Loucy (cell line): Measurements from ENCODE around the gene SMIM35.

Experiments
- H2AFZ ChIP-seq: fragments of 200-600 bp; sonication (generic); 2 replicates; pipeline ENCODE4 v1.6.0; 2016; ENCODE audit warnings: antibody characterized with exemption, mild to moderate bottlenecking, low read length, moderate library complexity
- H3F3A ChIP-seq: fragments of 200-600 bp; 2 replicates; pipeline ENCODE4 v1.6.0; 2016; ENCODE audit warnings: antibody characterized with exemption, low read depth, mild to moderate bottlenecking
- H3K27me3 ChIP-seq: fragments of 200-600 bp; sonication (generic); 2 replicates; pipeline ENCODE4 v1.6.1; 2014; ENCODE audit warnings: low read length, mild to moderate bottlenecking; ENCODE audit not compliant: insufficient read depth, poor library complexity, severe bottlenecking
- H3K36me3 ChIP-seq: fragments of 200-600 bp; sonication (generic); 2 replicates; pipeline ENCODE4 v1.6.1; 2016; ENCODE audit warnings: low read length; ENCODE audit not compliant: insufficient read depth
- H3K4me1 ChIP-seq: fragments of 200-600 bp; sonication (generic); 2 replicates; pipeline ENCODE4 v1.5.1; 2014; ENCODE audit warnings: low read length, mild to moderate bottlenecking; ENCODE audit not compliant: insufficient read depth, poor library complexity, severe bottlenecking
- H3K4me2 ChIP-seq: fragments of 200-600 bp; sonication (generic); 2 replicates; pipeline ENCODE4 v1.6.0; 2014; ENCODE audit warnings: antibody characterized with exemption, low read length, low read depth, mild to moderate bottlenecking; ENCODE audit not compliant: poor library complexity, severe bottlenecking
- H3K4me3 ChIP-seq: fragments of 200-600 bp; sonication (generic); 2 replicates; pipeline ENCODE4 v1.5.1; 2014; ENCODE audit warnings: low read length, mild to moderate bottlenecking, mixed read lengths; ENCODE audit not compliant: poor library complexity, severe bottlenecking
- H3K79me2 ChIP-seq: fragments of 200-600 bp; sonication (generic); 2 replicates; pipeline ENCODE4 v1.6.1; 2014; ENCODE audit warnings: low read length; ENCODE audit not compliant: insufficient read depth
- H3K9ac ChIP-seq: fragments of 200-600 bp; sonication (generic); 2 replicates; pipeline ENCODE4 v1.6.0; 2014; ENCODE audit warnings: mild to moderate bottlenecking, low read depth, low read length, moderate library complexity; ENCODE audit not compliant: poor library complexity, severe bottlenecking
- H3K9me2 ChIP-seq: fragments of 200-600 bp; sonication (generic); replicated peaks from 2 replicates; pipeline ENCODE4 v1.6.1; 2016; ENCODE audit warnings: low read depth, low read length, mixed read lengths
- H3K9me3 ChIP-seq: fragments of 200-600 bp; sonication (generic); 2 replicates; pipeline ENCODE4 v1.6.1; 2014; ENCODE audit warnings: mild to moderate bottlenecking, antibody characterized with exemption, low read length, low read depth; ENCODE audit not compliant: insufficient read depth
- H4K20me1 ChIP-seq: fragments of 200-600 bp; sonication (generic); 2 replicates; pipeline ENCODE4 v1.6.0; 2014; ENCODE audit warnings: antibody characterized with exemption, low read length, mild to moderate bottlenecking; ENCODE audit not compliant: insufficient read depth, poor library complexity, severe bottlenecking
- CTCF ChIP-seq: fragments of 200-600 bp; sonication (generic); conservative IDR thresholded peaks from 2 replicates; pipeline ENCODE4 v1.5.1; 2014; ENCODE audit warnings: mild to moderate bottlenecking, antibody characterized with exemption, low read length
- EZH2phosphoT487 ChIP-seq: fragments of 200-600 bp; IDR thresholded peaks from 2 replicates; pipeline ENCODE4 v1.6.1; 2018; ENCODE audit warnings: antibody characterized with exemption, mild to moderate bottlenecking, moderate library complexity, borderline replicate concordance

The SMIM35 gene

DNA sequence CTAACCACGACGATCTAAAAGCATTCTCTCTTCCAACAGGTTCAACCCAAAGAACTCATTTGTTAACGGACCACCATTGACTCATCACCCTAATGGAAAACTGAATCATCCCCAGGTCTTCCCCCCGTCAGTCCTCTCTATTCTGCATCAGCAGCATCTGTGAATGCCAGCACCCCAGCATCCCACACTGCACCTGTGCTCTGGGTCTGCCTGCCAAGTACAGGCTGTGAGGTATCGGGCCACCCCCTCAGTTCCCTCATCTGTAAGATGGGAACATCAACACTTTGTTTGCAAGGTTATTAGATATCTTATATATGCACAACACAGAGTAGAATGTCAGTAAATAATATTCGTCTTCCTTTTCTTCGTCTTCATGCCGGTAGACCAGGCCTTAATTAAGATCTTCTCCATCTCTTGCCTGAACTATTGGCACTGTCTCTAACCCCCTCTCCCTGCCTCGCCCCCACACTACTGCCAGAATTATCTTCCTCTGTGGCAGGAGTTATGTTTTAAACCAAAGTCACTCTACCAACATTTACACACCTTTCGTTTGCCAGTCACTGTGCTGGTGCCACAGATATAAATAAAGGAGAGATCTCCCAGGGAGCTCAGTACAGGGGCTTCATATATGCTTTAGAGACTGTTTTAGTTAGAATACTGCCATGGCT is 17.7 kb downstream of the SMIM35 start:
- H3K4me3 ChIP-seq = no peak overlapping the region
- no peaks in the 10 kb centered on the region for H3F3A ChIP-seq
- no peak overlapping the region for H3K4me2 ChIP-seq
- no peaks in the 10 kb centered on the region for H3K9me3 ChIP-seq
- H3K36me3 ChIP-seq = no peaks in the 10 kb centered on the region
- H3K79me2 ChIP-seq = no peaks in the 10 kb centered on the region
- H3K9ac ChIP-seq = no peak overlapping the region
- no peaks in the 10 kb centered on the region for H3K27me3 ChIP-seq
- no peaks in the 10 kb centered on the region for H3K9me2 ChIP-seq
- no peaks in the 10 kb centered on the region for H4K20me1 ChIP-seq
- TF ChIP-seq EZH2phosphoT487 (no peak), CTCF (no peak)
- H3K4me1 ChIP-seq = peaks cover 3% of the 10 kb centered on the region
- H2AFZ ChIP-seq = no peak overlapping the region

DNA sequence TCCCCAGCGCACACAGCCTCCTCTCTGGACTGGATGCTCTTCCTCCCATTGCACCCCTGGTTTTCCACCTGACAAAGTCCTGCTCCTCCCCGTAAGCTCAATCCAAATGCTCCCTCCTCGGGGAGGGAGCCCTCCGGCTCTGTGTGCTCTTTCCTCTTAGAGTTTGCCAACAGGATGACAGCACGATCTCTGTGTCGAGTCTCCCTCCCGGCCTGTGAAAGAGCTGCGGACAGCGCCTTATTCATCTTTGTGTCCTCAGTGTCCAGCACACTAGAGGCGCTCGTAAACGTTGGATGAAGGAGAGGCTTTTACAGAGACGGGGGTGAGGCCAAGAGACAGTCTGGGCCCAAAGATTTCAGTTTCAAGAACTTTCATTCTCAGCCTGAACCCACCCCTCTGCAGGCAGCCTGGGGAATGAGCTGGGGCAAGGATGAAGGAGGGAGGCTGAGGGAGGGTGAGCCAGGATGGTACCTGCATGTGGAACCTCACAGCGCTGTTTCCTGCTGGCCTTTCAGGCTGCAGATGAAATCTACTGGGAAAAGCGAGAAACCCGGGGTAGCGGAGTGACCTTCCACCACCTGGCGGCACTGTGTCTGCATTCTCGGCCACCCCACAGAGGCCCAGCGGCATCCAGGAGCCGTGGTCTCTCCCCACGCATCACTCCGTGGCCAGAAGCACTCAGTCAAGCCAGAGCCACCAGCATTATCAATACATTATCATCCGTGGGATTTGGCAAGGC is 18.4 kb downstream of the SMIM35 start:
- H3K4me3 ChIP-seq = no peak overlapping the region
- no peaks in the 10 kb centered on the region for H3K9me2 ChIP-seq
- H3K27me3 ChIP-seq = no peaks in the 10 kb centered on the region
- no peaks in the 10 kb centered on the region for H3K36me3 ChIP-seq
- H3K4me2 ChIP-seq = no peak overlapping the region
- H3F3A ChIP-seq = no peaks in the 10 kb centered on the region
- H3K79me2 ChIP-seq = no peaks in the 10 kb centered on the region
- H3K4me1 ChIP-seq = peaks cover 3% of the 10 kb centered on the region
- no peak for TF ChIP-seq EZH2phosphoT487
- no peak for TF ChIP-seq CTCF
- H2AFZ ChIP-seq = no peak overlapping the region
- no peaks in the 10 kb centered on the region for H4K20me1 ChIP-seq
- H3K9me3 ChIP-seq = no peaks in the 10 kb centered on the region
- H3K9ac ChIP-seq = no peak overlapping the region

GRCh38 chr11:118067006-118067405 is 19.8 kb downstream of the SMIM35 start:
- no peaks in the 10 kb centered on the region for H3K27me3 ChIP-seq
- no peaks in the 10 kb centered on the region for H3F3A ChIP-seq
- no peaks in the 10 kb centered on the region for H3K79me2 ChIP-seq
- H3K4me2 ChIP-seq = no peak overlapping the region
- no peak overlapping the region for H3K4me3 ChIP-seq
- no peak overlapping the region for H2AFZ ChIP-seq
- no peaks in the 10 kb centered on the region for H3K9me2 ChIP-seq
- no peaks in the 10 kb centered on the region for H4K20me1 ChIP-seq
- H3K9ac ChIP-seq = no peak overlapping the region
- H3K4me1 ChIP-seq = peaks cover 3% of the 10 kb centered on the region
- no peaks in the 10 kb centered on the region for H3K9me3 ChIP-seq
- TF ChIP-seq EZH2phosphoT487 = no peak
- no peak for TF ChIP-seq CTCF
- H3K36me3 ChIP-seq = no peaks in the 10 kb centered on the region
